Adipocyte (in vitro differentiated cells): Measurements from ENCODE around the gene F12.

Source experiments
- DNase-seq: peaks from one replicate; pipeline ENCODE4 v3.0.0-alpha.2; 2015; ENCODE audit warnings: low read depth
- H3K27me3 ChIP-seq: replicated peaks from 2 replicates; pipeline ENCODE4 v1.7.0; 2013; ENCODE audit warnings: mild to moderate bottlenecking, low read length, moderate library complexity; ENCODE audit not compliant: control insufficient read depth, insufficient read depth
- H3K36me3 ChIP-seq: 2 replicates; pipeline ENCODE4 v1.7.0; 2013; ENCODE audit warnings: low read length, mild to moderate bottlenecking, moderate library complexity; ENCODE audit not compliant: control insufficient read depth, insufficient read depth, severe bottlenecking
- H3K4me1 ChIP-seq: 2 replicates; pipeline ENCODE4 v1.7.0; 2013; ENCODE audit warnings: mild to moderate bottlenecking, low read length, moderate library complexity; ENCODE audit not compliant: control insufficient read depth, insufficient read depth
- H3K4me3 ChIP-seq: 2 replicates; pipeline ENCODE4 v1.7.0; 2013; ENCODE audit warnings: mild to moderate bottlenecking, low read length, moderate library complexity
- H3K9ac ChIP-seq: 2 replicates; pipeline ENCODE4 v1.7.0; 2013; ENCODE audit warnings: mild to moderate bottlenecking, low read length, moderate library complexity
- H3K9me3 ChIP-seq: 2 replicates; pipeline ENCODE4 v1.7.0; 2013; ENCODE audit warnings: mild to moderate bottlenecking, low read length, moderate library complexity; ENCODE audit not compliant: control insufficient read depth

Gene F12

DNA sequence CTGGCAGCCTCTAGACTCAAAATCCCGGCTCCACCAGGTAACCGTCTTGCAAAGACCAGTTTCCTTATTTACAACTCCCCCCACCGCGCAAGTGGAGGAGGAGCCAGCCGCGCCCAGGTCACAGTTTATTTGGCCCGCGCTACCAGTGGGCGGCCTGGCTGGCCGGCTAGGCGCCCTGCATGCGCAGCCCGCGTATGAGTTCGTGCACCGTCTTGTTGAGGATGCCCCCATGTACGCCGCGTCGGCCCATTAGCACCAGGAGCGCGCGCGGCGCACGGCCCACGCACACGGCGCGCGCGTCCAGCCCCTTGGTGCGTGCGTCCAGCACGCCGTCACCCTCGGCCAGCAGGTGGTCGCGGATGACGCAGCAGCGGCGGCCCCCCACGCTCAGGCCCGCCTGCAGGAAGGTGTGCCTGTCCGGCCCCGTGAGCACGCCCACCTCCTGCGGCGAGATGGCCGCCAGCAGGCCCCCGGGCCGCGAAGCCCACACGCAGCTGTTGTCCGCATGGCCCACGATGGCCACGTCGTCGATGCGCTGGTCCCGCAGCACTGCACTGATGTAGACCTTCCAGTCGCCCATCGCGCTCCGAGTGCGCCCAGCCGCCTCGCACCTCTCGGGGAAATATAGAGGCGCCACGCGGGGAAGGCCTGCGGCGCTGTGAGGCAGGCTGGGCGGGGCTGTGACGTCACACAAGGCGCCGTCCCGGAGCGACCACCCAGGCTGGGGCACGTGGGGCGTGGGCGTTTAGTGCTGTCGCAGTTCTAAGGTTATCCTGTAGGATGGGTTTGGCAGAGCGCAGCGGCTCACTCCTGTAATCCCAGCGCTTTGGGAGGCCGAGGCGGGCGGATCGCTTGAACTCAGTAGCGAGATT is 9.1 kb downstream of the F12 start, which contains the start of gene PFN3:
Gene PFN3 (minus strand): TSS at position 665 of the 872 bp plus-strand sequence. CDS start 85 bp downstream, at position 580.
- no peaks in the 10 kb centered on the region for H3K36me3 ChIP-seq
- peaks cover 60% of the 10 kb centered on the region for H3K27me3 ChIP-seq
- no peaks in the 10 kb centered on the region for H3K9me3 ChIP-seq
- H3K4me1 ChIP-seq: peaks cover 12% of the 10 kb centered on the region
- H3K4me3 ChIP-seq: no peak within 1 kb of the TSS
- H3K9ac ChIP-seq: no peak within 1 kb of the TSS
- DNase-seq: no peak

DNA sequence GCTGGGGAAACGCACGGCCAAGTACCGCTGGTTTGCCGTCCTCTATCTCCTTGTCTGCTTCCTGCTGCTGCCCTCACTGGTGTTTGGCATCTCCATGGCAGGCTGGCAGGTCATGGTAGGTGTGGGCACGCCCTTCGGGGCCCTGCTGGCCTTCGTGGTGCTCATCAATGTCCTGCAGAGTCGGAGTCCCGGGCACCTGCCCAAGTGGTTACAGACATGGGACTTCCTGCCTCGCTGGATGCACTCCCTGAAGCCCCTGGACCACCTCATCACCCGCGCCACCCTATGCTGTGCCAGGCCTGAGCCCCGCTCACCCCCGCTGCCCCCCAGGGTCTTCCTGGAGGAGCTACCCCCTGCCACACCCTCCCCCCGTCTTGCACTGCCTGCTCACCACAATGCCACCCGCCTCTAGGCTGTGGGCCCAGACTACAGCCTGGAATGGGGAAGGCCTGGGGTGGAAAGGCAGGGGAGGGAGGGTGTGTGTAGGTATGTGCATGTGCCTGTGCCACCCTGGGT is 11.4 kb downstream of the F12 start:
- H3K36me3 ChIP-seq: no peaks in the 10 kb centered on the region
- no peak for DNase-seq

DNA sequence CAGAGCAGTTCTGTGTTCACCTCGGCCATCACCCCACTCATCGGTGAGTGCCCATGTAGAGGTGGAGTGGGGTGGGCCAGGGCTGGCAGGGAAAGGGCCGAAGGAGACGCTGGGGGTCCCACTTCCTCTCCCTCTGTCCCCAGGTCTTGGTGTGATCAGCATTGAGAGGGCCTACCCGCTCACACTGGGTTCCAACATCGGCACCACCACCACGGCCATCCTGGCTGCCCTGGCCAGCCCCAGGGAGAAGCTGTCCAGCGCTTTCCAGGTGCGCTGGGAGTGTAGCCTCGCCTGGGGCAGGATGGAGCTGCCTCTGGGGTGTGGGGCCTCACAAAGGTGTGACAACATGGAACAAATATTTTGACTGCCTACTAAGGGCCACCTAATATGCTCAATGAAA is 12.6 kb downstream of the F12 start:
- H3K36me3 ChIP-seq: no peaks in the 10 kb centered on the region
- no peaks in the 10 kb centered on the region for H3K9me3 ChIP-seq
- no peak overlapping the region for H3K4me3 ChIP-seq
- H3K27me3 ChIP-seq: peaks cover 42% of the 10 kb centered on the region
- no peaks in the 10 kb centered on the region for H3K4me1 ChIP-seq
- H3K9ac ChIP-seq: no peak overlapping the region
- no peak for DNase-seq

More for the DNA sequence above, 11.4 kb downstream of the F12 start:
- Histone ChIP-seq H3K4me1 (peaks cover 2% of the 10 kb centered on the region), H3K27me3 (peaks cover 53% of the 10 kb centered on the region), H3K4me3 (no peak overlapping the region), H3K9ac (no peak overlapping the region), H3K9me3 (no peaks in the 10 kb centered on the region)

DNA sequence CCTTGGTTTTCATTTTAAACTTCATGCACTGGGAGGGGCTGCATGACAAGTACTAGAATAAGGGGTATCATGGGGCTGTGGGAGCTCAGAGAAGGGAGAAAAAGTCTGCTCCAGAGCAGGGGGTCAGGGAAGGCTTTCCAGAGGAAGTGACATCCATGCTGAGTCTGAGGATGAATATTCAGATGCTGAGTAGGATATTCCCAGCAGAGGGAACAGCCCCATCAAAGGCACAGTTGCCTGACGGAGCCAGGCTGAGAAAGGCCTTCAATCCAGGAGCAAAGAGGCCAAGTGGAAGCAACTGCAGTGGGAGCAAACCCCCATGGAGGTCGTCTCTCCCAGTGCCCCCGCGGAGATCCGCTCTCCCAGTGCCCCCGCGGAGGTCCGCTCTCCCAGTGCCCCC is 13.3 kb downstream of the F12 start:
- Histone ChIP-seq H3K36me3 (no peaks in the 10 kb centered on the region), H3K27me3 (peaks cover 35% of the 10 kb centered on the region), H3K4me3 (no peak overlapping the region), H3K9me3 (no peaks in the 10 kb centered on the region), H3K9ac (no peak overlapping the region), H3K4me1 (no peaks in the 10 kb centered on the region)
- no peak for DNase-seq

DNA sequence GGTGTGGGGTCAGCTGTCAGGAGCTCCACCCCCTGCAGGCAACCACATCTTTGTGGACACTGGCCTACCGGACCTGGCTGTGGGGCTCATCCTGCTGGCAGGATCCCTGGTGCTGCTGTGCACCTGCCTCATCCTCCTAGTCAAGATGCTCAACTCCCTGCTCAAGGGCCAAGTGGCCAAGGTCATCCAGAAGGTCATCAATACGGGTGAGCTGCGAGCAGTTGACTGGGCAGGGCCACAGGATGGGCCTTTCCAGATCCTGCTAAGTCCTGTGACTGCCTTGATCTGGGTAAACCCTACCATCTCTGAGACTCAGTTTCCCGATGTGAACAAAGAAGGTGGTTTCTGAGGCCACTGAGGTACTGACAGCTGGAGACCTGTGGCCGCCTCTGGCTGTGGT is 15.4 kb downstream of the F12 start:
- Histone ChIP-seq H3K36me3 (no peaks in the 10 kb centered on the region), H3K9ac (no peak overlapping the region)

DNA sequence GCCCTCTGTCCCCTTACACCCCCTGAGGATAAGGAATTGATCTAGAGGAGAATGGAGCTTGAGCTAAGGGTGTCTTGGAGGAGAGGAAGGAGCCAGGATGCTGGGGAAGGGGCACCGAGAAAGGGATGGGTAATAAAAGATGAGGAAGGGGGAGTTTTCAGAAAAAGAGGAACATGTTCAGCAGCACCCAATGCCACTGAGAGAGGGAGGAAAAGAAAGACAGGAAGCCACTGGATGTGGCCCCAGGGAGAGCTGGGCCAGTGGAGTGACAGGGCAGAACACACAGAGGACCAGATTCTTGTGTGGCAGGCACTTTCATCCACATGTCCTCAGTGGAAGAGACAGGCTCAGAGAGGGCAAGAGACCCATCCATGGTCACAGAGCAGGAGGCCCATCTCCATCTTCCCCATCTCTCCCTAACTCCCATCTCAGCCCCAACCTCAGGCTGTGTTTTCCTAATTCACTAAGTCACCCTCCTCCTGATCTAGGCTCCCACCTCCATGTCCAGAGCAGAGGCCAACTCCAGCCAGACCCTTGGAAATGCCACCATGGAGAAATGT is 16.1 kb downstream of the F12 start:
- Histone ChIP-seq H3K27me3 (peaks cover 16% of the 10 kb centered on the region), H3K4me1 (peaks cover 8% of the 10 kb centered on the region), H3K9ac (no peak overlapping the region), H3K36me3 (no peaks in the 10 kb centered on the region), H3K9me3 (no peaks in the 10 kb centered on the region), H3K4me3 (no peak overlapping the region)
- DNase-seq: no peak

More for the DNA sequence above, 15.4 kb downstream of the F12 start:
- H3K27me3 ChIP-seq: peaks cover 18% of the 10 kb centered on the region
- H3K9me3 ChIP-seq: no peaks in the 10 kb centered on the region
- H3K4me3 ChIP-seq: no peak overlapping the region
- H3K4me1 ChIP-seq: peaks cover 8% of the 10 kb centered on the region
- no peak for DNase-seq

DNA sequence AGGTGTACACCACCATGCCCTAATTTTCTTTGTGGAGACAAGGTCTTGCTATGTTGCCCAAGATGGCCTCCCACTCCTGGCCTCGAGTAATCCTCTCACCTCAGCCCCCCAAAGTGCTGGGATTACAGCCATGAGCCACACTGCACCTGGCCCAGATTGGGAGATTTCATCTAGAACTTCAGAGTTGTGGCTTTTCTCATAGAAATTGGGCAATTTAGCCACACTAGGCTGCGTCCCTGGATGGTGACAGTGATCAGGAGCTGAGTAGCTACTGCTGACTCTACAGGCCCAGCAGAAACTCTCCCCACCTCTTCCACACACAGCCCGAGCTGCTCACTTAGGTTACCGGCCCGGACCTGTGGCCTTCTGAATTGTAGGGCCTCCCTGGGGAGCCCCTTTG is 16.6 kb downstream of the F12 start:
- no peak for DNase-seq
- H3K9ac ChIP-seq: no peak overlapping the region
- no peaks in the 10 kb centered on the region for H3K9me3 ChIP-seq
- H3K36me3 ChIP-seq: no peaks in the 10 kb centered on the region
- H3K27me3 ChIP-seq: peaks cover 12% of the 10 kb centered on the region
- H3K4me1 ChIP-seq: peaks cover 8% of the 10 kb centered on the region
- no peak overlapping the region for H3K4me3 ChIP-seq

DNA sequence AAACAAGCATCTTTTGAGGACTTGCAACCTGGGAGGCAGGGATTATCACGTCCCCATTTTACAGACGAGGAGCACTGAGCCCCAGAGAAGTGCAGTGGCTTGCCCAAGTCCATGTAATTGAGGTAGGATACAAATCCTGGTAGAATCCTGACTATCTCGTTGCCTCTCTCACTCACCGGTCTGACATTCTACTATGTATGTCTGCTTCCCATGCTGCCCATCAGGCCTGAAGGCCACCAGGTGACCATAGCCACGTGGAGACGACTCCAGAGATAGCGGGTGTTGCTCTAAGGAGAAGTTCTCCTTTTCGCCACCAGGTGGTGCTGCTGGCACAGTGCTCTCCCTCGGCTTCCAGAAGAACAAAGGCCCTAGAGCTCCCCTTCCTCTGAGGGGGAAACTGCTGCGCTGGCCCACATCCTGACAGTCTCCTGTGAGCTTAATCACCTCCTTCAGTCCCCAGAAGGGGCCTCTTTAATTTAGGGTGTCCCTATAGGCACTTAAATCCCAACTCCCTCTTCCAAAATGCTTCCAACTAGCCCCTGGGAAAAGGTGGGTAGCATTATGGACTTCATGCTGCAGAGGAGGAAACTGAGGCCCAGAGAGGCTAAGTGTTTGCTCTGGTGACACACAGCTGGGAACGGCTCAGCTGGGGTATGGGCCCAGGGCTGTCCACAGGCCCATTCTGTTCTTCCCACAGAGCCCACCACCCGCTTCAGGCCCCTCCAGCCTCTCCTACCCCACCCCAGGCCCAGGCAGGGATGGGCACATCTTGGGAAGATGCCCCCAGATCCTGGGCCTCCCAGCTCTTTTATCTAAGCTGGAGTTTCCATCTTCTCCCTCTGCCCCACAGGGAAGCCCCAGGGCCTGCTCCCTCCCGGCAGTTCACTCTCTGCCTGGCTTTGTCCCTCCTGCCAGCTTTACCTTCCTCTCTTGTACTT is 18.7 kb downstream of the F12 start:
- no peaks in the 10 kb centered on the region for H3K9me3 ChIP-seq
- no peaks in the 10 kb centered on the region for H3K36me3 ChIP-seq
- no peak overlapping the region for H3K9ac ChIP-seq
- H3K4me3 ChIP-seq: no peak overlapping the region
- peak; percentile 91 for DNase-seq
- H3K4me1 ChIP-seq: peaks cover 8% of the 10 kb centered on the region
- peaks cover 8% of the 10 kb centered on the region for H3K27me3 ChIP-seq

DNA sequence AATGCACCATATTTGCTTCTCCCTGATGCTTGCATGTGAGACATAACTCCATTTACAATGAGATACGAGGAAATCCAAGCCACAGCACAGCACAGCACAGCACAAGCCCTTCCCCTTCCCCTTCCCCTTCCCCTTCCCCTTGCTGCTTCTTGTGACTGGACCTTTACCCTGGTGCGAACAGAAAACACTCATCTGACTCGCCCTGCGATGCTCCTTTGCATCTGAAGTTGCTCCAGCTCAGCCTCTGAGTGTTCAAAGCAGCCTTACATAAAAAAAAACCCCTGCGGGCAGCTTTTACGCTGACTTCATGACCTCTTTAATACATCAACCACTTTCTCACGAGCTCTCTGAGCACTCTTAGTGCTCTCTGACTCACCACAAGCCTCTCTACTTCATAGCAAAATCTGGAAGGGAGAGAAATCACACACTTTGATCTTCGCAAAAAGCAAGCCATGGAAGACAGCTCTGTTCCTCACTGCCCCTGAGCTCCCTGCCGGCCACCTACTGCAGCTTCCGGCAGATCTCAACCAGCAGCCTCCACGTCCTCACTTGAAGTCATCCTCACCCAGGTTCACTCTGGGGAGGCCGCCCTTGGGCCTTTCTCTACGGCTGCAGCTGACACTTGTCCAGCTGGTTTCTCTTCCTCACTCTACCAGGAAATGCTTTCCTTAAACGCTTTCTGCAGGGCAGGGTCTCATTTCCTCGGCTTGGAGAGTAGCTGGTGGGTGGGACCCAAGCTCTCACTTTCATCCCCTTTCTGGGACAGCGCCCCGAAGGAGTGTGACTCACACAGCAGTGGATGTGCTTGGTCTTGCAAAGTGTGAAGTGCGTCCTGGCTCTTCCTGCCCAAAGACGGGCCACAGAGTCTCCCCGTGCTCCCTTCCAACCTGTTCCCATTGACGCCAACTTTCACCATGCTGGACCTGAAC is 19.9 kb downstream of the F12 start:
- peak; percentile 82 for DNase-seq
- no peak overlapping the region for H3K4me3 ChIP-seq
- H3K36me3 ChIP-seq: no peaks in the 10 kb centered on the region
- no peaks in the 10 kb centered on the region for H3K9me3 ChIP-seq
- H3K4me1 ChIP-seq: peaks cover 8% of the 10 kb centered on the region
- no peak overlapping the region for H3K9ac ChIP-seq
- H3K27me3 ChIP-seq: peaks cover 18% of the 10 kb centered on the region

DNA sequence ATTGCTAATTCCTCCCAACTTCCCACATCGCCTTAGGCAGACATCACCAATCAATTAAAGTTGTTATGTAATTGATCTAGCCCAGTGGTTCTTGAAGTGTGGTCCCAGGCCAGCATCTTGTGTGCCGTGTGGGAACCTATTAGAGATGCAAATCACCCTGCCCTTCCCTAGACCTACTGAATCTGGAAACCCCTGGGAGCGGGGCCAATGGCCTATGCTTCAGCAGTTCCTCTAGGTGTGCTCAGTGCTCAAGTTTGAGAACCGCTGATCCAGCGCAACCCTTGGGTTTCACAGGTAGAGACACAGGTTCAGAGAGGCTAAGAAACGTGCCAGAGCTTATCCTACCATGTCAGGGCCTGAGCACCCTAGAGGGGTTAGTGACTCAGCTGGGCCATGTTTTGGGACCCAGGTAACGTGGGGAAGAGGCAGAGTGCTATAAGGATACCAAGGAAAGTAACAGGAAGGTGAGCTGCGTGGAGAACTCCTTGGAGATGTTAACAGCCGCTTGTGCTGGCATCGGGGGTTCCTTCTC is 20.8 kb downstream of the F12 start:
- Histone ChIP-seq H3K9ac (no peak overlapping the region), H3K9me3 (no peaks in the 10 kb centered on the region), H3K4me1 (peaks cover 8% of the 10 kb centered on the region), H3K36me3 (no peaks in the 10 kb centered on the region), H3K27me3 (peaks cover 25% of the 10 kb centered on the region), H3K4me3 (no peak overlapping the region)
- no peak for DNase-seq
